GM12878 (cell line): ENCODE measurements around the gene GREM1.

ENCODE experiments used
- EZH2 ChIP-seq: IDR thresholded peaks from 2 replicates; pipeline ENCODE4 v1.6.1; 2012; ENCODE audit warnings: low read depth, mild to moderate bottlenecking, control low read depth, inconsistent platforms, low read length, borderline replicate concordance; ENCODE audit not compliant: control insufficient read depth
- SREBF2 ChIP-seq: IDR thresholded peaks from 2 replicates; pipeline ENCODE4 v1.6.1; 2012; ENCODE audit warnings: mild to moderate bottlenecking, low read length
- ZNF274 ChIP-seq: IDR thresholded peaks from one replicate; pipeline ENCODE4 v1.8.0; 2011; ENCODE audit not compliant: insufficient read length, insufficient read depth
- TF ChIP-seq, protein P1 (sequence below), 3 experiments: IDR thresholded peaks in 2 of 3; conservative IDR thresholded peaks in 1 of 3; 2 replicates each; pipeline ENCODE4 v1.5.1; 2011; ENCODE audit warnings: low read depth in 3 of 3, low read length in 3 of 3, mild to moderate bottlenecking in 3 of 3, control low read depth in 2 of 3, moderate library complexity in 2 of 3, inconsistent platforms in 1 of 3, mixed read lengths in 1 of 3; ENCODE audit not compliant: control insufficient read depth in 2 of 3, insufficient read depth in 1 of 3; ENCODE audit errors: extremely low read depth in 1 of 3
- TF ChIP-seq, protein P2 (sequence below): fragments of 450-650 bp; IDR thresholded peaks from 2 replicates; pipeline ENCODE4 v1.6.1; 2017; ENCODE audit warnings: mild to moderate bottlenecking, low read depth, inconsistent platforms; ENCODE audit not compliant: poor library complexity, severe bottlenecking

DNA sequence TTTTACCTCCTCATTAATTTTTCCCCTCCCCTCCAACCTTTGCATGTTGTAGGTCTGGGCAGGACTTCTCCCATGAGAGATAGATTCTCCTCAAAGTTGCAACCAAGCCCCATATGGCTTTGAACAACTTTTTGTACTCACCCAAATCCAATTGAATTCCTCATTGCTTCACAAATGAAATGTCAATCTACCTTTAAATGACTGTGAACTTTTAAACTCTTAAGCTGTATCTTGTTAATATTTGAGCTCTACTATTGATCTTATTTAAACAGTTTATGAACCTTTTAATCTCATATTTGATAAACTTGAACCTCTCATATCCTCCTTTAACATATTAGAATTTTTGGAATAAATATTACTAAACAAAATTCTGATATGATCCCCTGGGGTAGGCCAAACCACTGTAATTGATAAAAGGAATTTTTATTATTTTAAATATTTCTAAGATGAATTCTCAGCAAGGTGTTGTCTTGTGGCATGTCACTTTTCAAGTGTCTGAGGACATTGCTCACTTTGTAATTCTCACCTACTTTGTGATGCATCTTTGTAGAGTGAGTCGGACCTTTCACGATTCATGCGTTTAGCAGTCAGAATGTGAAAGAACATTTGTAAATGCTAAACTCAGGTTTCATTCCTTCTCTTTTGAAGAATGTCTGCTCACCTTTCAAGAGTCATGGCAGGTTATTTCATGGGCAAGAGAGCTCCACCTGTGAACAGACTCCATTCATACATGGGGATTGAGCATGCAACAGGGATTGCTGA lies 23.4 kb upstream of the GREM1 start:
- TF ChIP-seq SREBF2 (no peak), ZNF274 (no peak), EZH2 (no peak)
- TF ChIP-seq, protein P1, sequence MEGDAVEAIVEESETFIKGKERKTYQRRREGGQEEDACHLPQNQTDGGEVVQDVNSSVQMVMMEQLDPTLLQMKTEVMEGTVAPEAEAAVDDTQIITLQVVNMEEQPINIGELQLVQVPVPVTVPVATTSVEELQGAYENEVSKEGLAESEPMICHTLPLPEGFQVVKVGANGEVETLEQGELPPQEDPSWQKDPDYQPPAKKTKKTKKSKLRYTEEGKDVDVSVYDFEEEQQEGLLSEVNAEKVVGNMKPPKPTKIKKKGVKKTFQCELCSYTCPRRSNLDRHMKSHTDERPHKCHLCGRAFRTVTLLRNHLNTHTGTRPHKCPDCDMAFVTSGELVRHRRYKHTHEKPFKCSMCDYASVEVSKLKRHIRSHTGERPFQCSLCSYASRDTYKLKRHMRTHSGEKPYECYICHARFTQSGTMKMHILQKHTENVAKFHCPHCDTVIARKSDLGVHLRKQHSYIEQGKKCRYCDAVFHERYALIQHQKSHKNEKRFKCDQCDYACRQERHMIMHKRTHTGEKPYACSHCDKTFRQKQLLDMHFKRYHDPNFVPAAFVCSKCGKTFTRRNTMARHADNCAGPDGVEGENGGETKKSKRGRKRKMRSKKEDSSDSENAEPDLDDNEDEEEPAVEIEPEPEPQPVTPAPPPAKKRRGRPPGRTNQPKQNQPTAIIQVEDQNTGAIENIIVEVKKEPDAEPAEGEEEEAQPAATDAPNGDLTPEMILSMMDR (IDR thresholded peaks at IDR 0.05 in 2 of 3, conservative IDR thresholded peaks at IDR 0.05 in 1 of 3; ENCODE audit: control insufficient read depth in 2 of 3, extremely low read depth in 1 of 3, insufficient read depth in 1 of 3, low read depth in 3 of 3, low read length in 3 of 3) = no peak
- TF ChIP-seq, protein P2, sequence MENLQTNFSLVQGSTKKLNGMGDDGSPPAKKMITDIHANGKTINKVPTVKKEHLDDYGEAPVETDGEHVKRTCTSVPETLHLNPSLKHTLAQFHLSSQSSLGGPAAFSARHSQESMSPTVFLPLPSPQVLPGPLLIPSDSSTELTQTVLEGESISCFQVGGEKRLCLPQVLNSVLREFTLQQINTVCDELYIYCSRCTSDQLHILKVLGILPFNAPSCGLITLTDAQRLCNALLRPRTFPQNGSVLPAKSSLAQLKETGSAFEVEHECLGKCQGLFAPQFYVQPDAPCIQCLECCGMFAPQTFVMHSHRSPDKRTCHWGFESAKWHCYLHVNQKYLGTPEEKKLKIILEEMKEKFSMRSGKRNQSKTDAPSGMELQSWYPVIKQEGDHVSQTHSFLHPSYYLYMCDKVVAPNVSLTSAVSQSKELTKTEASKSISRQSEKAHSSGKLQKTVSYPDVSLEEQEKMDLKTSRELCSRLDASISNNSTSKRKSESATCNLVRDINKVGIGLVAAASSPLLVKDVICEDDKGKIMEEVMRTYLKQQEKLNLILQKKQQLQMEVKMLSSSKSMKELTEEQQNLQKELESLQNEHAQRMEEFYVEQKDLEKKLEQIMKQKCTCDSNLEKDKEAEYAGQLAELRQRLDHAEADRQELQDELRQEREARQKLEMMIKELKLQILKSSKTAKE = no peak
